Glomerular endothelial cell (primary cell): ENCODE data around the gene FLNA. TPM values are rescaled to one million over a fixed set of nuclear protein-coding genes. Genes with fewer than 3 reads are reported as not detected.
"Not testable (repeated sequence)": the region's sequence is repeated elsewhere in the genome, so short reads cannot be mapped to it uniquely, and the experiment has no call there.

Experiments
- DNase-seq: peaks from one replicate; pipeline ENCODE4 v3.0.0-alpha.2; 2011; ENCODE audit warnings: low read depth, low spot score; ENCODE audit errors: extremely low read depth
- total RNA-seq: library from RNA; depleted of rRNA; stranded (reverse); fragments of >200 nt; gene quantifications from 2 replicates; pipeline ENCODE4 v1.2.3, GENCODE V29; 2015

FLNA gene
- total RNA-seq, 1 donor from 2014 or later: 2,243 TPM

GRCh38 chrX:154343620-154344019, 30.8 kb downstream of the FLNA start:
- not testable (repeated sequence) for DNase-seq

- not testable (repeated sequence) for DNase-seq
These were observed 31.4 kb downstream of the FLNA start for GRCh38 chrX:154343063-154343462.

- DNase-seq: not testable (repeated sequence)
These were observed 32.8 kb downstream of the FLNA start for GRCh38 chrX:154341399-154342298.

GRCh38 chrX:154334496-154334895, 39.9 kb downstream of the FLNA start:
- no peak for DNase-seq

GRCh38 chrX:154333837-154334271, 40.6 kb downstream of the FLNA start:
- no peak for DNase-seq

- DNase-seq: no peak
These were observed 41.3 kb downstream of the FLNA start for GRCh38 chrX:154333116-154333515.

GRCh38 chrX:154332561-154332960, 41.9 kb downstream of the FLNA start:
- no peak for DNase-seq

GRCh38 chrX:154329294-154329693, 45.1 kb downstream of the FLNA start:
- DNase-seq: no peak

DNA sequence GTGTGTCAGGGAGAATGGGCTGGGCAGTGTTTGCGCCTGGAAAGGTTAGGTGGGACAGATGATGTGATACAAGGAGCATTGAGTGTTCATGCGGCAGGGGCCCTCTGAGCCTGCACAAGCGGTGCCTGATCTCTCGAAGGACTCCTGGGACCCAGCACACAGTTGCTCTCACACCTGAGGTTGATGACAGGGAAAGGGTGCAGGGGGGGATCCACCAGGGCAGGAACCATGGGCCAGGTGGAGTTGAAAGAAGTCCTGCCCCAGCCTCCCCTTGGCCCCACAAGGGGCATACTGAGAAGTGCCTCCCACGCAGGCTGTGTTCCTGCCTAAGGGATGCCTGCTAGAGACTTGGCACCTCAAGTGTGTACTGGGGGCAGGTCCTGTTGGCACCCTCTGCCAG, 45.8 kb downstream of the FLNA start:
- no peak for DNase-seq

DNA sequence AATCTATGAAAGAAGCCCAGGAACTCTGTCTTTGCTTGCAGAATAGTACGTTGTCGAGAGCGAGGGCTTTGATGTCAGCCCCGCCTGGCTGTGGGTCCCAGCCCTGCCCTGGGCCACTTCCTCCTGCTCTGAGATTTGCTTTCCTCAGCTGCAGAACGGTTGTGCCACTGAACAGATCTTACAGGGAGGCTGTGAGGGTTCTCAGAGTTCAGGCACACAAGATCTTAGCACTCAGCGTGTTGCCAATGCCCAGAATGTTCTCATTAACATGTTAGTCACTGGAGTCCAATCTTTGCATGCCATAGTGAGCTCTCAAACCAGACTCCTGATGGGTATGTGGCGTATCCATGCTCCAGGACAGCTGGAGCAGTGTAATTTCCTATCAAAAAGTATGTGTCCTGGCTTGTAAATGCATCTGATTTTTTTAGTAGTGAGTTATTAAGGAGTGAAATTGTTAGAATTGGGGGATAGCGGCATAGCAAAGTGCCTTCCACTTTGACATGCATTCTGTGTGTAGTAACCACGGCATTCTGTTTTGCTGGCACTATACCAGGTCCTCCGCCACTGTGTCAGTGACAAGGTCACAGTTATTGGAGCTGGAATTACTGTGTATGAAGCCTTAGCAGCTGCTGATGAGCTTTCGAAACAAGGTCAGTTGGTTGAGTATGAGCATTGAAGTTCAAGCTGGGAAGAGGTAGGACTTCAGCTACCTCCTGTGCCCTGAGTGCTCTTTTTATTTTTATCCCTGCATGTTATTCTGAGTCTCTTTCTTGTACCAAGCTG, 47.2 kb downstream of the FLNA start:
- DNase-seq: no peak

DNA sequence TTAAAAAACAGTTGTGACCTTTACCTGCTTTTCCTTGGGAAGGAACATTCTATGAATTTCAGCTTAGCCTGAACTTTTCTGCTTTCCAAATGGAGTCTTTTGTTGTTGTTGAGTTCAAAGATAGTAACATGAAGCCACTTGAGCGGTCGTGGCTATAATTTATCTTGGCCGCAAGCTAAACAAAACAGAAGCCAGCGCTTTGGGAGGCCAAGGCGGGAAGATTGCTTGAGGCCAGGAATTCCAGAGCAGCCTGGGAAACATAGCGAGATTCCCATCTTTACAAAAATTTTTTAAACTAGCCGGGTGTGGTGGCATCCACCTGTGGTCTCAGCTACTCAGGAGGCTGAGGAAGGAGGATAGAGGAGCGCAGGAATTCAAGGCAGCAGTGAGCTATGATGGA, 48.9 kb downstream of the FLNA start:
- DNase-seq: no peak

DNA sequence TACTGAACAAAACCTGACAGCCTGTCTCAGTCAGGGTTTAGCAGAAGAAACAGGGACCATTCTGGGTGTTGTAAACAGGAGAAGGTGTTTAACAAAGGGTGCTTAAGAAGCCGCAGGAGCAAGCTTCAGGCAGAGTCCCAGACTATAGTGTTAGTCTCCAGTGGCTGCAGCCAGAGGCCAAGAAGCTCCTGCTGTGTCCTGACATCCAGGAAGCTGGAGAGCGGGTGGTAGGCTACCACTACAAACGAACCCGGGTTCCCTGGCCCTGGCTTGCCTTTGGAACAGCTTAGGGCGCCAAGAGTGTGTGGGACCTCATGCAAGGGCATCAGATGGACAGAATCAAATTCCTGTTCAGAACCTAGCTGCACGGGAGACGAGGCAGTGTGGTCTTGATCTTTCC, 50.9 kb downstream of the FLNA start:
- DNase-seq: no peak

GRCh38 chrX:154322890-154323289, 51.5 kb downstream of the FLNA start:
- DNase-seq: no peak

GRCh38 chrX:154321594-154321993, 52.8 kb downstream of the FLNA start:
- DNase-seq: no peak

DNA sequence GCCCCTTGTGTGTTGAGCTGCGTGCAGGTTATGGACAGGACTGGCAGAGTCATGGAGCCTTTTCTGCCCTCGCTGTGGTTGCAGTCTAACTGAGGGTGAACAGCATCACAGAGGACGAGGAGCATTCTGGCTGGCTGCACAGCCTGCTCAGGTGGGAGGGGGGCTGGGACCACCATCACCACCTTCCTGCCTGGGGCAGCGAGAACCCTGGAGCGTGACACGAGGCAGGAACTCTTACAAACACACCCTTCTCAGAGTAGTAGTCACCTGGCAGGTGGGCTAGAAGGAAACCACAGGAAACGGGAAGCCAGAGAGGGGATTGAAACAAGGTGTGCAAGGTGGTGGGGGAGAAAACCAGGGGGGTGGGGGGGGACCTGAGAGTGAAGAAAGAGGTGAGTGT, 53.3 kb downstream of the FLNA start:
- DNase-seq: no peak

DNA sequence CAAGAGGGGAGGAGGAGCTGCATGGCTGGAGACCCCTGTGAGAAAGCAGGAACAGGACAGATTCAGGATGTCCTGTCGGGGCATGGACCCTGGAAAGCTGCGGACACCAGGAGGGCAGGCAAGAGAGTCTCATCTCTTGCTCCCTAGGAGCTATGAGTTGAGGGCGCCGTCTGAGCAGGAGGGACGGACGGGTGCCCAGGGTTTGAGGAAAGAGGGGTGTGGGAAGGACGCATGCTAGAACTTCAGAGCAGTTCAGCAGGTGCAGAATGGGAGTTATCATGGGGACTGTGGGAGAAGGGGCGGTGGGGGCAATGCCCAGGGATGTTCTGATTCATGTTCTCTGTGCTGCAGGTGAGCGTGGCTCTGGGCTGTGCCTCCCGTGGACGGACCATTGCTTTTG, 54.0 kb downstream of the FLNA start:
- no peak for DNase-seq

GRCh38 chrX:154317391-154317995, 56.9 kb downstream of the FLNA start:
- no peak for DNase-seq

GRCh38 chrX:154315416-154315815, 59.0 kb downstream of the FLNA start:
- no peak for DNase-seq

GRCh38 chrX:154313147-154313546, 61.3 kb downstream of the FLNA start:
- no peak for DNase-seq

DNA sequence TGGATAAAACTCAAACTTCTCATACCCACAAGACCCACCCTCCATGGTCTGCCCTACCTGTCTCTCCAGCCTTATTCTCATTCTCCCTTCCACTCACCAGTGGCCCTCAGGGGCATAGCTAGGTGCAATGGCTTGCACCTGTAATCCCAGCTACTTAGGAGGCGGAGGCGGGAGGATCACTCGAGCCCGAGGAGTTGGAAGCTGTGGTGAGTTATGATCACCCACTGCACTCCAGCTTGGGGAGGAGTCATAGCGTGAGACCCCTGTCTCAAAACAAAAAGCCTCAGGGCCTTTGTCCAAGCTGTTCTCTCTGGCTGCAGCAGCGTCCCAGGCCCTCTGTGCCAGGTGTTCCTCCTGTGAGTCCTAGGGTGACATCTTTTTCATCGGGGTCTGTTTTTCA, 62.3 kb downstream of the FLNA start:
- DNase-seq: no peak
